GM19239 (cell line): ENCODE data around the gene ZNF57.
"Not testable (repeated sequence)": the region's sequence is repeated elsewhere in the genome, so short reads cannot be mapped to it uniquely, and the experiment has no call there.

Source experiments
- DNase-seq: peaks from one replicate; pipeline ENCODE4 v3.0.0; 2011; ENCODE audit warnings: low spot score; ENCODE audit not compliant: insufficient read length
- FAIRE-seq: peaks from 2 replicates; lab custom pipeline; 2011; peaks lifted over from hg19 to GRCh38; lab: Jason Lieb, UNC

ZNF57 gene

DNA sequence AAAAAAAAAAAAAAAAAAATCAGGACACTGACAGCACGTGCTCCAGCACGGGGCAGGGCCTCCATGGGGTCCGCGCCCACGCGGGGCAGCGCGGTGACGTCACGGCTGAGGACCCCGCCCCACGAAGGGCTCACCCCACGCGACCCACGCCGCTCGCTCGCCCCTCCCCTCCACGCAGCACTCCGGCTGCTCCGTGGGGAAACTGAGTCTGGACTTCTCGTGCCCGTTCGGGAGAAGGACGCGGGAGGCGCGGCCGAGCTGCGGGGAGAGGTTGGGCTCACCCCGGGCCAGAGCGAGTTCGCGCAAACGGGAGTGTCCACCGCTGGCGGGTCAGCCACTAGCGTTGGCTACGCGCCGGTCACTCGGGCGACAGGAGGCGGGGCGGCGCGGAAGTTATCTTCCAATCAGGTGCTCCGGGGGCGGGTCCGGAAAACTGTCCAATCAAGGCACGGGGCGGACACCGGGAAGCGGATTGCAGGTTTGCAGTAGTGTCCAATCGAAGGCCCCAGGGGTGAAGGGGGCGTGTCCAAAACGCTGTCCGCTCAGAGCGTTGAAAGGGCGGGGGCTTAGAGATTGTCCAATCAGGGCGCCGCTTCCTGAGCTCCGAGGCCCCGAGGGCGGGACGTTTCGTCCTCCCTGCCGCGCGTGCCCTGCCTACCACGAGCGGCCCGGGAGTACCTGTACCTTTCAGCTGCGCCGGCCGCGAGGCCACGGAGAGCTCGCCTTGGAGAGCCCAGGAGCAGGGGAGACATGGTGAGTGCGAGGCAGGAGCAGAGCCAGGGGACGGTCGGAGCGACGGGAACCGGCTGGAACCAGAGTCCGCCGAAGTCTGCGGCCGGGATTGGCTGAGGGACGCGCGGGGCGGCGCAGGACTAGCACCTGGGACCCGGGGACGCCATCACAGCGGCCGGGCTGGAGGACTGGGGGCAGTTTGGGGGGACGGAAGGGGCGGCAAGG is at the start of gene ZNF57:
Gene ZNF57, plus strand, starts transcription at position 633 of the 957 bp plus-strand sequence. Its CDS starts 118 bp downstream, at position 751.
- peak; percentile 96 for DNase-seq
- peak; percentile 97 for FAIRE-seq

DNA sequence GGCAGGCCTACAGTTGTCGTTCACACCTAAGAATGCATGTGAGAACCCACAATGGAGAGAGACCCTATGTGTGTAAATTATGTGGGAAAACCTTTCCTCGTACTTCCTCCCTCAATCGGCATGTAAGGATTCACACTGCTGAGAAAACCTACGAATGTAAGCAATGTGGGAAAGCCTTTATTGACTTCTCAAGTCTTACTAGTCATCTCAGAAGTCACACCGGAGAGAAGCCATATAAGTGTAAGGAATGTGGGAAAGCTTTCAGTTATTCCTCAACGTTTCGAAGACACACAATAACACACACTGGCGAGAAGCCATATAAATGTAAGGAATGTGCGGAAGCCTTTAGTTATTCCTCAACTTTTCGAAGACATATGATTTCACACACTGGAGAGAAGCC is 48.1 kb upstream of the ZNF57 start:
- FAIRE-seq: no peak
- no peak for DNase-seq

DNA sequence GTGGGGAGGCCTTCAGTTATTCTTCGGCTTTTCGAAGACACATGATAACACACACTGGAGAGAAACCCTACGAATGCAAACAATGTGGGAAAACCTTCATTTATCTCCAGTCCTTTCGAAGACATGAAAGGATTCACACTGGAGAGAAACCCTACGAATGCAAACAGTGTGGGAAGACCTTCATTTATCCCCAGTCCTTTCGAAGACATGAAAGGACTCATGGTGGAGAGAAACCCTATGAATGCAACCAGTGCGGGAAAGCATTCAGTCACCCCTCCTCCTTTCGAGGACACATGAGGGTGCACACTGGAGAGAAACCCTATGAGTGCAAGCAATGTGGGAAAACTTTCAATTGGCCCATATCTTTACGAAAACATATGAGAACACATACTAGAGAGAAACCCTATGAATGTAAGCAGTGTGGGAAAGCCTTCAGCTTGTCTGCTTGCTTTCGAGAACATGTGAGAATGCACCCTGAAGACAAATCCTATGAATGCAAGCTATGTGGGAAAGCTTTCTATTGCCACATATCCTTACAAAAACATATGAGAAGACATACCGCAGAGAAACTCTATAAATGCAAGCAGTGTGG is 47.6 kb upstream of the ZNF57 start:
- no peak for DNase-seq
- no peak for FAIRE-seq

- no peak for DNase-seq
- no peak for FAIRE-seq
These were observed 45.9 kb upstream of the ZNF57 start for GRCh38 chr19:2854849-2855248.

- FAIRE-seq (no peak), DNase-seq (no peak)
These were observed 44.2 kb upstream of the ZNF57 start for GRCh38 chr19:2856457-2857050.

DNA sequence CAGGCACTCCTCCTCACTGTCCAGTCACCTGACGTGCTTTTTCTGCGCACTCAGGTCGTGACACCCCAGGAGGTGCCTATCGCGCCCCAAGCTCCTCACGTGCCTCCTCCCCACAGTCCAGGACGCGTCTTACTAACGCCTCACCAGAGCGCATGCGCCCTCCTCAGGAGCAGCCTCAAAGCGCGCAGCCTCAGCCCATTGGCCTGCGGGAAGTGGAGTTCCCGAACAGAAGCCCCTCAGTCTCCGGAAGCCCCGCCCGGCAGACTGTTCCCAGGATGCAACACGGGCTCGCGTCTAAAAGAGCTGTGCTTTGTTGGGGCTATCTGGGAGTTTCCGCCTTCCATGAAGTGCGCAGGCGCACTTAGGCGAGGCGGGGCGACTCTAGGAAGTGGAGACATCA is 41.9 kb upstream of the ZNF57 start:
- no peak for FAIRE-seq
- DNase-seq: no peak

DNA sequence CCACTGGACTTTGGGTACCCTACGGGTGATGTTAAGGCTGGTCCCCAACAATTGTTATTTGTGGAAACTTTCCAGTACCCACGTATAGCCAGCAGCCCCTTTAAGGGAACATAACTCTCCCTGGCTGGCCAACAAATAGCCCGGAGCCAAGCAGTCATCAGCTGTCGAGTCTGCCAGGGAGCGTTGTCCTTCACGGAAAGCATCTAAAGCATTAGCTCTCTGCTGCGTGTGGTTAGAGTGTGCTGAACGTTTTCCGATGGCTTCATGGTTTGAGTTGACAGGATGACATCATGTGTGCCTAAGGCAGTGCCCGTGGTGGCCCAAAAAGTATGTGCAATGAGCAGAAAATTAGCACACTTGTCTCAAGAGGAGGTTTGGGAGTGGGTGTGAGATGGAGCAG is 36.9 kb upstream of the ZNF57 start:
- DNase-seq: no peak
- FAIRE-seq: no peak

- DNase-seq (no peak), FAIRE-seq (no peak)
These were observed 35.2 kb upstream of the ZNF57 start for GRCh38 chr19:2865334-2866100.

GRCh38 chr19:2866495-2867024 is 34.2 kb upstream of the ZNF57 start:
- no peak for FAIRE-seq
- DNase-seq: no peak

GRCh38 chr19:2867025-2867991 is 33.4 kb upstream of the ZNF57 start, which contains the start of gene ZNF556:
ZNF556 (plus strand) TSS chr19:2867335; CDS start chr19:2867422, 87 bp downstream.
- no peak for FAIRE-seq

GRCh38 chr19:2869618-2870017 is 31.1 kb upstream of the ZNF57 start:
- DNase-seq (no peak), FAIRE-seq (no peak)

More at GRCh38 chr19:2867025-2867991, 33.4 kb upstream of the ZNF57 start, which contains the start of gene ZNF556:
- no peak for DNase-seq

DNA sequence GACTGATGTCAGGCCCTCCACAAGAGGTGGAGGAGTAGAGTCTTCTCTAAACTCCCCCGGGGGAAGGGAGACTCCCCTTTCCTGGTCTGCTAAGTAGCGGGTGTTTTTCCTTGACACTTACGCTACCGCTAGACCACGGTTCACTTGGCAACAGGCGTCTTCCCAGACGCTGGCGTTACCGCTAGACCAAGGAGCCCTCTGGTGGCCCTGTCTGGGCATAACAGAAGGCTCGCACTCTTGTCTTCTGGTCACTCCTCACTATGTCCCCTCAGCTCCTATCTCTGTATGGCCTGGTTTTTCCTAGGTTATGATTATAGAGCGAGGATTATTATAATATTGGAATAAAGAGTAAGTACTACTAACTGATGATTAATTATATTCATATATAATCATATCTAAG is 28.6 kb upstream of the ZNF57 start:
- DNase-seq, FAIRE-seq: not testable (repeated sequence)

DNA sequence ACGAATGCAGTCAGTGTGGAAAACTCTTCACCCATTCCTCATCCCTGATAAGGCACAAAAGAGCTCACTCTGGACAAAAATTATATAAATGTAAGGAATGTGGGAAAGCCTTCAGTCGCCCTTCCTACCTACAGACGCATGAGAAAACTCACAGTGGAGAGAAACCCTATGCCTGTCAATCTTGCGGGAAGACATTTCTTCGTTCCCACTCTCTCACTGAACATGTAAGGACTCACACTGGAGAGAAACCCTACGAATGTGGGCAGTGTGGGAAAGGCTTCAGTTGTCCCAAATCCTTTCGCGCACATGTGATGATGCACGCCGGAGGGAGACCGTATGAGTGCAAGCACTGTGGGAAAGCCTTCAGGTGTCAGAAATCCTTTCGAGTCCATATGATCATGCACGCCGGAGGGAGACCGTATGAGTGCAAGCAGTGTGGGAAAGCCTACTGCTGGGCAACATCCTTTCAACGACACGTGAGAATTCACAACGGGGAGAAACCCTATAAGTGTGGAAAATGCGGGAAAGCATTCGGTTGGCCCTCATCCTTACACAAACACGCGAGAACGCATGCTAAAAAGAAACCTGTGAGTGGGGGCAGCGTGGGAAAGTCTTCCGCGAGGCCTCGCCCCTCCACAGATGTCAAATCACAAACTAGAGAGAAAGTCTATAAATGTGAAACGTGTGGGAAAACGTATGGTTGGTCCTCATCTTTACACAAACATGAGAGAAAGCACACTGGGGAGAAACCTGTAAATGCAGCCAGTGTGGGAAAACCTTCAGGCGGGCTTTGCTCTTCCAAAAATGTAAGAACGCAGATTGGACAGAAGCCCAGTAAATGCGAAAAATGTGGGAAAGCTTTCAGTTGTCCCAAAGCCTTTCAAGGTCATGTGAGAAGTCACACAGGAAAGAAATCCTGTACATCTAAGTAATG is 23.1 kb upstream of the ZNF57 start:
- DNase-seq: no peak
- FAIRE-seq: no peak

- FAIRE-seq: no peak
- DNase-seq: no peak
These were observed 16.9 kb upstream of the ZNF57 start for GRCh38 chr19:2883686-2884439.

- FAIRE-seq (no peak), DNase-seq (no peak)
These were observed 15.0 kb upstream of the ZNF57 start for GRCh38 chr19:2885736-2886135.

GRCh38 chr19:2887391-2887914 is 13.3 kb upstream of the ZNF57 start:
- FAIRE-seq (peak; percentile 83), DNase-seq (peak; percentile 44)

- FAIRE-seq (no peak), DNase-seq (no peak)
These were observed 11.9 kb upstream of the ZNF57 start for GRCh38 chr19:2888731-2889224.
